HEK293 (cell line): ENCODE results near the gene MRPS24.

Experiments
- CTCF ChIA-PET: fragments of 350-600 bp; formaldehyde crosslinking; extraction: SDS; loops from one replicate; lab custom pipeline; 2021; ENCODE audit warnings: antibody characterized with exemption; lab: Yijun Ruan, JAX
- POLR2A ChIA-PET: fragments of 300-600 bp; formaldehyde crosslinking; extraction: SDS; loops from one replicate; lab custom pipeline; 2020; ENCODE audit warnings: antibody characterized with exemption, inconsistent platforms; lab: Yijun Ruan, JAX
- H3K27ac ChIP-seq: fragments of 200-500 bp; sonication (Bioruptor generic); 2 replicates; pipeline ENCODE4 v1.5.1; 2014; ENCODE audit warnings: low read depth, low read length, control low read depth, inconsistent platforms; ENCODE audit errors: extremely low read depth
- H3K36me3 ChIP-seq, 2 experiments: fragments of 200-500 bp in 1 of 2; sonication (Bioruptor generic) in 1 of 2; 1 replicate in 1 of 2; 2 replicates in 1 of 2; pipeline ENCODE4 v1.5.1; 2014 to 2017; ENCODE audit warnings: inconsistent platforms in 2 of 2, low read length in 2 of 2; ENCODE audit not compliant: control insufficient read depth in 2 of 2, insufficient read depth in 1 of 2
- H3K4me1 ChIP-seq: fragments of 200-500 bp; sonication (Bioruptor generic); 2 replicates; pipeline ENCODE4 v1.5.1; 2014; ENCODE audit warnings: mild to moderate bottlenecking, low read length, inconsistent platforms; ENCODE audit not compliant: control insufficient read depth, insufficient read depth
- H3K4me3 ChIP-seq: 2 replicates; pipeline ENCODE4 v1.5.1; 2011; ENCODE audit warnings: low read depth, mild to moderate bottlenecking, control low read depth, low read length, moderate library complexity
- H3K9me3 ChIP-seq: fragments of 200-500 bp; sonication (Bioruptor generic); 2 replicates; pipeline ENCODE4 v1.5.1; 2014; ENCODE audit warnings: low read depth, low read length, inconsistent platforms; ENCODE audit not compliant: control insufficient read depth, insufficient read depth
- AEBP2 ChIP-seq: fragments of 450-650 bp; formaldehyde crosslinking; IDR thresholded peaks from 2 replicates; pipeline ENCODE4 v1.5.1; 2016; ENCODE audit warnings: missing biosample characterization, missing genetic modification characterization, borderline replicate concordance
- CTCF ChIP-seq: fragments of 450-650 bp; formaldehyde crosslinking; IDR thresholded peaks from 2 replicates; pipeline ENCODE4 v1.5.1; 2016; ENCODE audit warnings: missing biosample characterization, missing genetic modification characterization
- KLF9 ChIP-seq: fragments of 450-650 bp; formaldehyde crosslinking; IDR thresholded peaks from 2 replicates; pipeline ENCODE4 v1.5.1; 2016; ENCODE audit warnings: missing biosample characterization, missing genetic modification characterization, low read depth
- PRDM6 ChIP-seq: fragments of 450-650 bp; formaldehyde crosslinking; IDR thresholded peaks from 2 replicates; pipeline ENCODE4 v1.5.1; 2017; ENCODE audit warnings: missing biosample characterization, missing genetic modification characterization
- TSHZ1 ChIP-seq: fragments of 450-650 bp; formaldehyde crosslinking; IDR thresholded peaks from 2 replicates; pipeline ENCODE4 v1.5.1; 2016; ENCODE audit warnings: missing biosample characterization, missing genetic modification characterization, borderline replicate concordance
- YY2 ChIP-seq: fragments of 450-650 bp; formaldehyde crosslinking; IDR thresholded peaks from 2 replicates; pipeline ENCODE4 v1.5.1; 2016; ENCODE audit warnings: missing biosample characterization, missing genetic modification characterization
- ZEB2 ChIP-seq: fragments of 450-650 bp; formaldehyde crosslinking; IDR thresholded peaks from 2 replicates; pipeline ENCODE4 v1.5.1; 2016; ENCODE audit warnings: missing biosample characterization, missing genetic modification characterization
- ZFP3 ChIP-seq: fragments of 450-650 bp; formaldehyde crosslinking; IDR thresholded peaks from 2 replicates; pipeline ENCODE4 v1.5.1; 2016; ENCODE audit warnings: low read depth, missing biosample characterization, missing genetic modification characterization
- ZIC2 ChIP-seq: fragments of 450-650 bp; formaldehyde crosslinking; IDR thresholded peaks from 2 replicates; pipeline ENCODE4 v1.5.1; 2016; ENCODE audit warnings: missing biosample characterization, missing genetic modification characterization
- ZNF10 ChIP-seq: fragments of 450-650 bp; formaldehyde crosslinking; IDR thresholded peaks from 2 replicates; pipeline ENCODE4 v1.5.1; 2017; ENCODE audit warnings: missing biosample characterization, missing genetic modification characterization
- ZNF202 ChIP-seq: fragments of 450-650 bp; formaldehyde crosslinking; IDR thresholded peaks from 2 replicates; pipeline ENCODE4 v1.5.1; 2016; ENCODE audit warnings: missing biosample characterization, missing genetic modification characterization, borderline replicate concordance
- ZNF341 ChIP-seq: fragments of 450-650 bp; formaldehyde crosslinking; IDR thresholded peaks from 2 replicates; pipeline ENCODE4; 2016; ENCODE audit warnings: low read depth, missing biosample characterization, missing genetic modification characterization
- ZNF37A ChIP-seq: fragments of 450-650 bp; IDR thresholded peaks from 2 replicates; pipeline ENCODE4 v1.5.1; 2018; ENCODE audit warnings: missing biosample characterization, missing genetic modification characterization
- ZNF426 ChIP-seq: fragments of 450-650 bp; formaldehyde crosslinking; IDR thresholded peaks from 2 replicates; pipeline ENCODE4 v1.5.1; 2017; ENCODE audit warnings: missing biosample characterization, missing genetic modification characterization, mild to moderate bottlenecking, inconsistent platforms, moderate library complexity
- ZNF488 ChIP-seq: fragments of 450-650 bp; formaldehyde crosslinking; IDR thresholded peaks from 2 replicates; pipeline ENCODE4 v1.5.1; 2016; ENCODE audit warnings: missing biosample characterization, missing genetic modification characterization
- ZNF510 ChIP-seq: fragments of 450-650 bp; formaldehyde crosslinking; IDR thresholded peaks from 2 replicates; pipeline ENCODE4 v1.5.1; 2018; ENCODE audit warnings: mild to moderate bottlenecking, missing genetic modification characterization, missing biosample characterization; ENCODE audit not compliant: insufficient replicate concordance
- ZNF624 ChIP-seq: fragments of 450-650 bp; formaldehyde crosslinking; IDR thresholded peaks from 2 replicates; pipeline ENCODE4 v1.5.1; 2017; ENCODE audit warnings: missing biosample characterization, missing genetic modification characterization
- ZNF658 ChIP-seq: fragments of 450-650 bp; formaldehyde crosslinking; IDR thresholded peaks from 2 replicates; pipeline ENCODE4; 2016; ENCODE audit warnings: missing biosample characterization, missing genetic modification characterization
- ZNF768 ChIP-seq: fragments of 450-650 bp; formaldehyde crosslinking; IDR thresholded peaks from 2 replicates; pipeline ENCODE4 v1.5.1; 2018; ENCODE audit warnings: missing biosample characterization, mild to moderate bottlenecking, missing genetic modification characterization
- TF ChIP-seq, protein P1 (sequence below): fragments of 450-650 bp; formaldehyde crosslinking; IDR thresholded peaks from 2 replicates; pipeline ENCODE4 v1.5.1; 2016; ENCODE audit warnings: missing biosample characterization, missing genetic modification characterization
- TF ChIP-seq, protein P2 (sequence below): fragments of 450-650 bp; formaldehyde crosslinking; IDR thresholded peaks from 2 replicates; pipeline ENCODE4 v1.5.1; 2017; ENCODE audit warnings: missing biosample characterization, missing genetic modification characterization

MRPS24 gene

DNA sequence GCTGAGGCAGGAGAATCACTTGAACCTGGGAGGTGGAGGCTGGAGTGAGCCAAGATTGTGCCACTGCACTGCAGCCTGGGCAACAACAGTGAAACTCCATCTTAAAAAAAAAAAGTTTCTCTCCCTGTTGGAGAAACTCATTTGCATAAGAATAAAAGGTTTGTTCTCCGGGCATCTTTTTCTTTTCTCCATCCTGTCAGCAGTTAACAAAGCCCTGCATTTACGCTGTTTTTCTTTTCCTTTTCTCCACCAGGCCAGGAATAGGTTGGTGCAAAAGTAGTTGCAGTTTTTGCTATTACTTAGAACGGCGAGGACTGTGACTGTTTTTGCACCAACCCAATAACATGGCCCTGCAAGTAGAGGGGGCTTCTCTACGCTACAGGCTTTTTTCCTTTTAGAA is 46.6 kb upstream of the MRPS24 start:
- Histone ChIP-seq H3K36me3 (peaks cover 0 to 8% of the 10 kb centered on the region in 2 experiments; a peak in 1 of 3 replicates), H3K27ac (no peak overlapping the region), H3K4me1 (no peaks in the 10 kb centered on the region), H3K9me3 (no peaks in the 10 kb centered on the region), H3K4me3 (no peak overlapping the region)
- ChIA-PET CTCF (no interaction called here), POLR2A (no interaction called here)
- TF ChIP-seq AEBP2 (tag by site-specific recombination) (no peak), ZFP3 (tag by site-specific recombination) (no peak), ZNF202 (tag by site-specific recombination) (no peak), ZEB2 (no peak), ZNF624 (tag by site-specific recombination) (no peak), ZNF658 (no peak), PRDM6 (tag by site-specific recombination) (no peak), ZNF37A (tag by site-specific recombination) (no peak), CTCF (tag by site-specific recombination) (no peak), ZNF488 (no peak), ZNF768 (no peak)
- TF ChIP-seq, protein P1, sequence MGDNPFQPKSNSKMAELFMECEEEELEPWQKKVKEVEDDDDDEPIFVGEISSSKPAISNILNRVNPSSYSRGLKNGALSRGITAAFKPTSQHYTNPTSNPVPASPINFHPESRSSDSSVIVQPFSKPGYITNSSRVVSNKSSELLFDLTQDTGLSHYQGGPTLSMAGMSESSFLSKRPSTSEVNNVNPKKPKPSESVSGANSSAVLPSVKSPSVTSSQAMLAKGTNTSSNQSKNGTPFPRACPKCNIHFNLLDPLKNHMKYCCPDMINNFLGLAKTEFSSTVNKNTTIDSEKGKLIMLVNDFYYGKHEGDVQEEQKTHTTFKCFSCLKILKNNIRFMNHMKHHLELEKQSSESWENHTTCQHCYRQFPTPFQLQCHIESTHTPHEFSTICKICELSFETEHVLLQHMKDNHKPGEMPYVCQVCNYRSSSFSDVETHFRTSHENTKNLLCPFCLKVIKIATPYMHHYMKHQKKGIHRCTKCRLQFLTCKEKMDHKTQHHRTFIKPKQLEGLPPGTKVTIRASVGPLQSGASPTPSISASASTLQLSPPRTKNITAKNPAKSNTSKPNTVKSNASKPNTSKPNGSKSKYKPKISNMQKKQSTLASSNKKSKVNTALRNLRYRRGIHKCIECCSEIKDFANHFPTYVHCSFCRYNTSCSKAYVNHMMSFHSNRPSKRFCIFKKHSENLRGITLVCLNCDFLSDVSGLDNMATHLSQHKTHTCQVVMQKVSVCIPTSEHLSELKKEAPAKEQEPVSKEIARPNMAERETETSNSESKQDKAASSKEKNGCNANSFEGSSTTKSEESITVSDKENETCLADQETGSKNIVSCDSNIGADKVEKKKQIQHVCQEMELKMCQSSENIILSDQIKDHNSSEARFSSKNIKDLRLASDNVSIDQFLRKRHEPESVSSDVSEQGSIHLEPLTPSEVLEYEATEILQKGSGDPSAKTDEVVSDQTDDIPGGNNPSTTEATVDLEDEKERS (tag by site-specific recombination), result no peak
- TF ChIP-seq, protein P2, sequence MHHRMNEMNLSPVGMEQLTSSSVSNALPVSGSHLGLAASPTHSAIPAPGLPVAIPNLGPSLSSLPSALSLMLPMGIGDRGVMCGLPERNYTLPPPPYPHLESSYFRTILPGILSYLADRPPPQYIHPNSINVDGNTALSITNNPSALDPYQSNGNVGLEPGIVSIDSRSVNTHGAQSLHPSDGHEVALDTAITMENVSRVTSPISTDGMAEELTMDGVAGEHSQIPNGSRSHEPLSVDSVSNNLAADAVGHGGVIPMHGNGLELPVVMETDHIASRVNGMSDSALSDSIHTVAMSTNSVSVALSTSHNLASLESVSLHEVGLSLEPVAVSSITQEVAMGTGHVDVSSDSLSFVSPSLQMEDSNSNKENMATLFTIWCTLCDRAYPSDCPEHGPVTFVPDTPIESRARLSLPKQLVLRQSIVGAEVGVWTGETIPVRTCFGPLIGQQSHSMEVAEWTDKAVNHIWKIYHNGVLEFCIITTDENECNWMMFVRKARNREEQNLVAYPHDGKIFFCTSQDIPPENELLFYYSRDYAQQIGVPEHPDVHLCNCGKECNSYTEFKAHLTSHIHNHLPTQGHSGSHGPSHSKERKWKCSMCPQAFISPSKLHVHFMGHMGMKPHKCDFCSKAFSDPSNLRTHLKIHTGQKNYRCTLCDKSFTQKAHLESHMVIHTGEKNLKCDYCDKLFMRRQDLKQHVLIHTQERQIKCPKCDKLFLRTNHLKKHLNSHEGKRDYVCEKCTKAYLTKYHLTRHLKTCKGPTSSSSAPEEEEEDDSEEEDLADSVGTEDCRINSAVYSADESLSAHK (tag by site-specific recombination), result no peak
- TF ChIP-seq, all 188 proteins: peak for 0

- H3K27ac ChIP-seq, result no peak overlapping the region
- H3K36me3 ChIP-seq, result peaks cover 0 to 8% of the 10 kb centered on the region in 2 experiments; a peak in 1 of 3 replicates
- ChIA-PET CTCF (no interaction called here), POLR2A (no interaction called here)
- H3K4me1 ChIP-seq, result no peaks in the 10 kb centered on the region
- no peaks in the 10 kb centered on the region for H3K9me3 ChIP-seq
- H3K4me3 ChIP-seq, result no peak overlapping the region
- TF ChIP-seq YY2 (tag by site-specific recombination), result no peak
- TF ChIP-seq ZNF426 (tag by site-specific recombination), result no peak
- no peak for TF ChIP-seq ZNF510 (tag by site-specific recombination)
- no peak for TF ChIP-seq ZNF341 (tag by site-specific recombination)
- TF ChIP-seq ZIC2, result no peak
- no peak for TF ChIP-seq TSHZ1 (tag by site-specific recombination)
- no peak for TF ChIP-seq ZNF10
- no peak for TF ChIP-seq KLF9 (tag by site-specific recombination)
Measured at GRCh38 chr7:43914795-43915194, 45.5 kb upstream of the MRPS24 start.
